SU-DHL-6 (cell line): ENCODE data around the gene KCTD6.

Source experiments
- EZH2phosphoT487 ChIP-seq: fragments of 200-600 bp; sonication (generic), shearing (Covaris generic); conservative IDR thresholded peaks from 2 replicates; pipeline ENCODE4 v1.6.1; 2018; ENCODE audit warnings: mild to moderate bottlenecking, antibody characterized with exemption, low read length, moderate library complexity, mixed read lengths
- TF ChIP-seq, protein P1 (sequence below): fragments of 200-600 bp; sonication (generic); IDR thresholded peaks from one replicate; pipeline ENCODE4 v1.5.1; 2017; ENCODE audit warnings: antibody characterized with exemption, mild to moderate bottlenecking, low read length, moderate library complexity; ENCODE audit not compliant: insufficient read depth, poor library complexity, severe bottlenecking

GRCh38 chr3:58520403-58521335 is 28.8 kb downstream of the KCTD6 start:
- TF ChIP-seq, protein P1, sequence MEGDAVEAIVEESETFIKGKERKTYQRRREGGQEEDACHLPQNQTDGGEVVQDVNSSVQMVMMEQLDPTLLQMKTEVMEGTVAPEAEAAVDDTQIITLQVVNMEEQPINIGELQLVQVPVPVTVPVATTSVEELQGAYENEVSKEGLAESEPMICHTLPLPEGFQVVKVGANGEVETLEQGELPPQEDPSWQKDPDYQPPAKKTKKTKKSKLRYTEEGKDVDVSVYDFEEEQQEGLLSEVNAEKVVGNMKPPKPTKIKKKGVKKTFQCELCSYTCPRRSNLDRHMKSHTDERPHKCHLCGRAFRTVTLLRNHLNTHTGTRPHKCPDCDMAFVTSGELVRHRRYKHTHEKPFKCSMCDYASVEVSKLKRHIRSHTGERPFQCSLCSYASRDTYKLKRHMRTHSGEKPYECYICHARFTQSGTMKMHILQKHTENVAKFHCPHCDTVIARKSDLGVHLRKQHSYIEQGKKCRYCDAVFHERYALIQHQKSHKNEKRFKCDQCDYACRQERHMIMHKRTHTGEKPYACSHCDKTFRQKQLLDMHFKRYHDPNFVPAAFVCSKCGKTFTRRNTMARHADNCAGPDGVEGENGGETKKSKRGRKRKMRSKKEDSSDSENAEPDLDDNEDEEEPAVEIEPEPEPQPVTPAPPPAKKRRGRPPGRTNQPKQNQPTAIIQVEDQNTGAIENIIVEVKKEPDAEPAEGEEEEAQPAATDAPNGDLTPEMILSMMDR: no peak
- no peak for TF ChIP-seq EZH2phosphoT487
